Neural progenitor cell (in vitro differentiated cells): Measurements from ENCODE around the gene NCBP3.

Experiments
- CTCF ChIP-seq: fragments of 200-600 bp; sonication (generic); IDR thresholded peaks from 2 replicates; pipeline ENCODE4 v1.5.1; 2017; ENCODE audit warnings: antibody characterized with exemption, mild to moderate bottlenecking
- EZH2 ChIP-seq: fragments of 200-600 bp; sonication (generic); IDR thresholded peaks from 2 replicates; pipeline ENCODE4 v1.6.1; 2017; ENCODE audit warnings: antibody characterized with exemption, mild to moderate bottlenecking, moderate library complexity

GRCh38 chr17:3792481-3792880, 53.6 kb downstream of the NCBP3 start:
- TF ChIP-seq EZH2 (no peak), CTCF (no peak)
